HepG2 (cell line): ENCODE measurements around the gene TBX21. TPM values are rescaled to one million over a fixed set of nuclear protein-coding genes. Genes with fewer than 3 reads are reported as not detected.

Experiments
- CCAR2 ChIP-seq: fragments of 200-400 bp; formaldehyde crosslinking; optimal IDR thresholded peaks from 2 replicates; pipeline ENCODE3; 2018; ENCODE audit warnings: low read depth, mild to moderate bottlenecking, low read length, moderate library complexity
- DMAP1 ChIP-seq: IDR thresholded peaks from 2 replicates; pipeline ENCODE4 v1.6.1; 2016
- FOXK1 ChIP-seq: sonication (generic); formaldehyde crosslinking; IDR thresholded peaks from 2 replicates; pipeline ENCODE4 v1.4.0; 2020; ENCODE audit warnings: low read depth, missing genetic modification reagents, borderline replicate concordance
- HCFC1 ChIP-seq: fragments of 150-350 bp; IDR thresholded peaks from 2 replicates; pipeline ENCODE4 v1.6.1; 2014; ENCODE audit warnings: low read depth, low read length
- HOXD1 ChIP-seq: sonication (generic); formaldehyde crosslinking; IDR thresholded peaks from 2 replicates; pipeline ENCODE4 v1.5.0; 2020; ENCODE audit warnings: missing genetic modification reagents
- MYPOP ChIP-seq: sonication (generic); formaldehyde crosslinking; IDR thresholded peaks from 2 replicates; pipeline ENCODE4 v1.8.1; 2023; ENCODE audit warnings: mild to moderate bottlenecking, moderate library complexity, missing genetic modification reagents
- POLR2AphosphoS2 ChIP-seq: IDR thresholded peaks from 2 replicates; pipeline ENCODE4 v1.6.1; 2011; ENCODE audit warnings: low read depth, low read length, improper control_type of control experiment
- REST ChIP-seq, 2 experiments: IDR thresholded peaks; 2 replicates each; pipeline ENCODE4 v1.6.1; 2011 to 2012; ENCODE audit warnings: low read length in 2 of 2, borderline replicate concordance in 1 of 2, low read depth in 1 of 2, mild to moderate bottlenecking in 1 of 2, moderate library complexity in 1 of 2
- RORA ChIP-seq: sonication (generic); formaldehyde crosslinking; IDR thresholded peaks from 2 replicates; pipeline ENCODE4 v1.5.0; 2020; ENCODE audit warnings: mild to moderate bottlenecking, missing genetic modification reagents, moderate library complexity
- SIN3B ChIP-seq: fragments of 150-350 bp; IDR thresholded peaks from 2 replicates; pipeline ENCODE4 v1.6.1; 2014; ENCODE audit warnings: low read length
- SP5 ChIP-seq: IDR thresholded peaks from 2 replicates; pipeline ENCODE4 v1.6.1; 2016; ENCODE audit warnings: low read depth, borderline replicate concordance
- SRSF9 ChIP-seq: fragments of 200-400 bp; formaldehyde crosslinking; IDR thresholded peaks from 2 replicates; pipeline ENCODE4 v1.6.1; 2018; ENCODE audit warnings: borderline replicate concordance, mild to moderate bottlenecking, low read depth, low read length; ENCODE audit not compliant: insufficient read depth, poor library complexity, severe bottlenecking
- TBP ChIP-seq: sonication (generic); formaldehyde crosslinking; IDR thresholded peaks from 2 replicates; pipeline ENCODE4 v1.5.0; 2020; ENCODE audit warnings: missing genetic modification reagents
- TCF7 ChIP-seq: sonication (generic); IDR thresholded peaks from 2 replicates; pipeline ENCODE4 v1.6.1; 2016; ENCODE audit warnings: antibody characterized with exemption, low read depth
- YY1 ChIP-seq: IDR thresholded peaks from 2 replicates; pipeline ENCODE4 v1.6.1; 2011; ENCODE audit warnings: low read length, low read depth, moderate library complexity, mild to moderate bottlenecking; ENCODE audit not compliant: insufficient read depth, insufficient replicate concordance
- ZBTB3 ChIP-seq: sonication (generic); formaldehyde crosslinking; IDR thresholded peaks from 2 replicates; pipeline ENCODE4 v1.4.0; 2020; ENCODE audit warnings: low read depth, mild to moderate bottlenecking, moderate library complexity, missing genetic modification reagents, borderline replicate concordance
- ZC3H4 ChIP-seq: sonication (generic); formaldehyde crosslinking; IDR thresholded peaks from 2 replicates; pipeline ENCODE4 v1.4.0; 2020; ENCODE audit warnings: missing genetic modification reagents, borderline replicate concordance
- ZFP36L2 ChIP-seq: sonication (generic); formaldehyde crosslinking; IDR thresholded peaks from 2 replicates; pipeline ENCODE4 v1.4.0; 2020; ENCODE audit warnings: missing genetic modification reagents
- ZNF160 ChIP-seq: sonication (generic); formaldehyde crosslinking; IDR thresholded peaks from 2 replicates; pipeline ENCODE4 v1.8.0; 2022; ENCODE audit warnings: mild to moderate bottlenecking, inconsistent platforms, missing genetic modification reagents
- ZNF17 ChIP-seq: sonication (generic); formaldehyde crosslinking; IDR thresholded peaks from 2 replicates; pipeline ENCODE4 v1.5.0; 2020; ENCODE audit warnings: mild to moderate bottlenecking, missing genetic modification reagents
- ZNF383 ChIP-seq: sonication (generic); formaldehyde crosslinking; IDR thresholded peaks from 2 replicates; pipeline ENCODE4 v1.4.0; 2020; ENCODE audit warnings: missing genetic modification reagents, mild to moderate bottlenecking, borderline replicate concordance
- ZNF557 ChIP-seq: sonication (generic); formaldehyde crosslinking; IDR thresholded peaks from 2 replicates; pipeline ENCODE4 v1.4.0; 2020; ENCODE audit warnings: missing genetic modification reagents
- ZSCAN21 ChIP-seq: sonication (generic); formaldehyde crosslinking; IDR thresholded peaks from 2 replicates; pipeline ENCODE4 v1.8.0; 2022; ENCODE audit warnings: mild to moderate bottlenecking, missing genetic modification reagents, moderate library complexity, borderline replicate concordance
- polyA plus RNA-seq, 8 experiments: library from polyadenylated mRNA; depleted of rRNA in 3 of 8; stranded (reverse) in 7 of 8; unstranded in 1 of 8; fragments of >200 nt; fragmentation: Illumina TruSeq in 4 of 8; extraction: Trizol in 4 of 8; gene quantifications; 2 replicates each; pipeline versions ENCODE4 v1.2.1 to v1.2.3, GENCODE V29; 2011 to 2016; ENCODE audit warnings: low read depth in 4 of 8, missing spikeins in 1 of 8, mixed read lengths in 1 of 8; ENCODE audit not compliant: insufficient read depth in 1 of 8
- total RNA-seq, 5 experiments: library from RNA; depleted of rRNA; stranded (reverse); fragments of >200 nt; fragmentation: Illumina TruSeq; extraction: Trizol; gene quantifications; 2 replicates each; pipeline ENCODE4 v1.2.3, GENCODE V29; 2016; ENCODE audit warnings: low read depth in 1 of 5
- TF ChIP-seq, protein P1 (sequence below): sonication (generic); formaldehyde crosslinking; IDR thresholded peaks from 2 replicates; pipeline ENCODE4 v1.5.1; 2020; ENCODE audit warnings: missing genetic modification reagents, mild to moderate bottlenecking, borderline replicate concordance

The TBX21 gene
- total and polyA plus RNA-seq, 2 of the 13 experiments (the other 11 are each of a cell fraction or from before 2014, with no cell fraction given) = not detected

GRCh38 chr17:47693731-47694580 lies 39.1 kb upstream of the TBX21 start, which contains the start of gene TBKBP1 (continued):
- TF ChIP-seq ZNF383 (CRISPR knock-in tag) = no peak
- TF ChIP-seq REST (IDR thresholded peaks at IDR 0.05; ENCODE audit: borderline replicate concordance in 1 of 2, low read depth in 1 of 2, low read length in 2 of 2) = no peak
- no peak for TF ChIP-seq RORA (CRISPR knock-in tag)
- TF ChIP-seq TBP = no peak
- TF ChIP-seq SP5 (CRISPR knock-in tag) = peak; percentile 23; the same call in 1 of the 2 replicates
- TF ChIP-seq ZFP36L2 (CRISPR knock-in tag) = no peak
- TF ChIP-seq HCFC1 = no peak
- TF ChIP-seq DMAP1 (CRISPR knock-in tag) = no peak
- TF ChIP-seq SIN3B = no peak
- 0 out of 2 replicates have a peak, but pooled peaks have one; percentile 38 for TF ChIP-seq ZNF160
- TF ChIP-seq, protein P1, sequence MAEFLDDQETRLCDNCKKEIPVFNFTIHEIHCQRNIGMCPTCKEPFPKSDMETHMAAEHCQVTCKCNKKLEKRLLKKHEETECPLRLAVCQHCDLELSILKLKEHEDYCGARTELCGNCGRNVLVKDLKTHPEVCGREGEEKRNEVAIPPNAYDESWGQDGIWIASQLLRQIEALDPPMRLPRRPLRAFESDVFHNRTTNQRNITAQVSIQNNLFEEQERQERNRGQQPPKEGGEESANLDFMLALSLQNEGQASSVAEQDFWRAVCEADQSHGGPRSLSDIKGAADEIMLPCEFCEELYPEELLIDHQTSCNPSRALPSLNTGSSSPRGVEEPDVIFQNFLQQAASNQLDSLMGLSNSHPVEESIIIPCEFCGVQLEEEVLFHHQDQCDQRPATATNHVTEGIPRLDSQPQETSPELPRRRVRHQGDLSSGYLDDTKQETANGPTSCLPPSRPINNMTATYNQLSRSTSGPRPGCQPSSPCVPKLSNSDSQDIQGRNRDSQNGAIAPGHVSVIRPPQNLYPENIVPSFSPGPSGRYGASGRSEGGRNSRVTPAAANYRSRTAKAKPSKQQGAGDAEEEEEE (CRISPR knock-in tag) = no peak
- no peak for TF ChIP-seq ZC3H4 (CRISPR knock-in tag)
- no peak for TF ChIP-seq ZNF557 (CRISPR knock-in tag)
- no peak for TF ChIP-seq ZNF17 (CRISPR knock-in tag)
- TF ChIP-seq POLR2AphosphoS2 = no peak
- TF ChIP-seq ZSCAN21 = no peak
- TF ChIP-seq YY1 = peak; percentile 23
- TF ChIP-seq TCF7 = no peak
- 0 out of 2 replicates have a peak, but pooled peaks have one; percentile 60 for TF ChIP-seq HOXD1
- TF ChIP-seq MYPOP (CRISPR knock-in tag) = no peak
- peak; percentile 15; the same call in 1 of the 2 replicates for TF ChIP-seq FOXK1 (CRISPR knock-in tag)
- TF ChIP-seq CCAR2 = no peak
- TF ChIP-seq SRSF9 = no peak
- no peak for TF ChIP-seq ZBTB3
